ENCODE results near the gene DCST1.

DCST1 gene

DNA sequence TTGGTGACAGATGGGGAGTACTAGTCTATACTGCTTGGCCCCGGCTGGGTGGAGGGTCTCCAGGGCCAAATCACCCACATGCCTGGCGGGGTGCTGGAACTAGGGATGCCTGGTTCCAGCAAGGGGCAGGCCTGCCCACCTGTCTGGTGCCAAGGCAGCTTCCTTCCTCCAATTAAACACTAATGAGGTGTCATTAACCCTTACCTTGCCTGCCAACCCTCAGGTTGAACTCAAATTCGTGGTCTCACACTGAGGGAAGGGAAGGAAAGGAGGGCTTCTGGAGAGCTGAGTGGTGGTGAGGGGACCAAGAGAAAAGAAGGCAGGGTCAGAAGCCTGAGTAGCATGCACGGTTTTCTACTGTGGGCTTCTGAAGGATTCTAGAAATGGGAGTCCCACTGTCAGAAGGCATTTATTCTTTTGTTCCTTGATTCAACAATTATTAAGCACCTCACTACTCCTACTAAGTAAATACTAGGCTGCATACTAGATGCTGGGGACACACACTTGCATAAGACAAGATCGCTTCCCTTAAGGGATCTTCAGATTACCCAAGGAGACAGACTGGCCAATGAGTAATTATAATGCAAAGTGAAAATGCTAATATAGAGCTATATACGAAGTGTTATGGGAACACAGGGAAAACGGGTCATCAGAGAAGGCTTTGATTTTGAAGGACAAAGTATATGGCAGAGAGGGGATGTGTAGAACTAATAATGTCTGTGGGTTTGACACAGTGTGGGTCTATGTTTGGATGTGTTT lies 39.1 kb downstream of the DCST1 start:
- no peak overlapping the region for H3K4me3 ChIP-seq (ENCODE audit: low read length)
- no peak overlapping the region for H4K5ac ChIP-seq (ENCODE audit: low read length)
- no peak for DNase-seq
- H3K27ac ChIP-seq (ENCODE audit: low read depth, low read length): no peak overlapping the region
- H3K23ac ChIP-seq (ENCODE audit: low read length): no peak overlapping the region
- no peak overlapping the region for H3K4me2 ChIP-seq (ENCODE audit: low read length)
- no peak overlapping the region for H2BK5ac ChIP-seq (ENCODE audit: low read length)
- H3K4ac ChIP-seq (ENCODE audit: low read depth, low read length): no peak overlapping the region
- H2BK15ac ChIP-seq (replicated peaks; ENCODE audit: low read depth): no peak overlapping the region
- no peak overlapping the region for H3K9ac ChIP-seq (ENCODE audit: low read length)
- peaks cover 2% of the 10 kb centered on the region for H3K36me3 ChIP-seq (ENCODE audit: control insufficient read depth, insufficient read depth, low read length)
- no peaks in the 10 kb centered on the region for H3K27me3 ChIP-seq (ENCODE audit: insufficient read depth, low read length, poor library complexity)
- H4K8ac ChIP-seq (ENCODE audit: low read depth, low read length): no peak overlapping the region
- H3K56ac ChIP-seq (ENCODE audit: low read length): no peak overlapping the region
- H2AK5ac ChIP-seq (ENCODE audit: low read length): no peak overlapping the region
- H3K79me2 ChIP-seq (ENCODE audit: control insufficient read depth, insufficient read depth, low read length): no peaks in the 10 kb centered on the region
- no peak overlapping the region for H2BK120ac ChIP-seq (ENCODE audit: low read depth, low read length)
- no peaks in the 10 kb centered on the region for H3K79me1 ChIP-seq (ENCODE audit: low read length)
- no peak overlapping the region for H3K18ac ChIP-seq (ENCODE audit: low read length)
- WGBS (ENCODE audit: extremely low coverage, insufficient coverage, low lambda C conversion rate): no CpG with 5 or more reads among the region's 7 CpGs
- peaks cover 8% of the 10 kb centered on the region for H3K4me1 ChIP-seq (ENCODE audit: control insufficient read depth, low read depth, low read length)

DNA sequence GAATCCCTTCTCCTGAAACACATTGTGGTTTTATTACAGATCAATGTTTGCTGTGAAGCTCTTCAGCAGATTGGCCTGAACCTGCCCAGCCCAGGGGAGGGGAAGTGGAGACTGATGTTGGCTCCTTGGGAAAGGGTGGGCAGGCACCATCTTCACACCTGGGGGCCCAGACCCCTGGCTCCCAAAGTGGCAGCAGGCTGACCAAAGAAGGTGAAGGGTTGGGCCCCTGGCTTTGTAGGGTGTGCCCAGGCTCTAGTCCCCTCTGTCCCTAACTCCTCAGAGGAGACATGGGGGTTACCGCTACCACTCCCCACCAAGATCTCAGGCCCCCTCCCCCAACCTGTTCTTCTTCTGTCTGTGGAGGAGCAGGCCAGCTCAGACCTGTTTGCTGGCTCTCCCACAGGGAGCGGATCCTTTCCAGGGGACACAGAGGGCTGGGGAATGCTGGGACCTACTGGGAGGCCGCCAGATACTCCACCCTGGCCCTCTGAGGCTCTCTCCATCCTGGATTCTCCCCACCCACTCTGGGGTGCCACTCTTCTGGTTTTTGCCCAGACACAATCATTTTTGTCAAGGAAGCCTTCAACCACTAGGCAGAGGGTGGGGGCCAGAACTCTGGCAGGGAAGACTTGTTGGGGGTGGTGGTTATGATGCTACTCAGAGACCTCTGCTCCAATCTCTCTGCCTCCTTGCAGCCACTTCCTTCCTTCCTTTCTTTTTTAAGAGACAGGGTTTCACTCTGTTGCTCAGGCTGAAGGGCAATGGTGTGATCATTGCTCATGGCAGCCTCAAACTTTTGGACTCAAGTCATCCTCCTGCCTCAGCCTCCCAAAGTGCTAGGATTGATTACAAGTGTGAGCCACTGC lies 40.0 kb downstream of the DCST1 start:
- no peak overlapping the region for H3K4ac ChIP-seq (ENCODE audit: low read depth, low read length)
- H2BK120ac ChIP-seq (ENCODE audit: low read depth, low read length): no peak overlapping the region
- H3K23ac ChIP-seq (ENCODE audit: low read length): no peak overlapping the region
- WGBS (ENCODE audit: extremely low coverage, insufficient coverage, low lambda C conversion rate): no CpG with 5 or more reads among the region's 3 CpGs
- no peaks in the 10 kb centered on the region for H3K79me1 ChIP-seq (ENCODE audit: low read length)
- DNase-seq: no peak
- H3K4me3 ChIP-seq (ENCODE audit: low read length): no peak overlapping the region
- peaks cover 2% of the 10 kb centered on the region for H3K36me3 ChIP-seq (ENCODE audit: control insufficient read depth, insufficient read depth, low read length)
- peaks cover 8% of the 10 kb centered on the region for H3K4me1 ChIP-seq (ENCODE audit: control insufficient read depth, low read depth, low read length)
- H3K27me3 ChIP-seq (ENCODE audit: insufficient read depth, low read length, poor library complexity): no peaks in the 10 kb centered on the region
- H4K5ac ChIP-seq (ENCODE audit: low read length): no peak overlapping the region
- no peak overlapping the region for H3K18ac ChIP-seq (ENCODE audit: low read length)
- H3K4me2 ChIP-seq (ENCODE audit: low read length): no peak overlapping the region
- H4K8ac ChIP-seq (ENCODE audit: low read depth, low read length): no peak overlapping the region
- no peak overlapping the region for H2BK5ac ChIP-seq (ENCODE audit: low read length)
- no peak overlapping the region for H2AK5ac ChIP-seq (ENCODE audit: low read length)
- no peaks in the 10 kb centered on the region for H3K79me2 ChIP-seq (ENCODE audit: control insufficient read depth, insufficient read depth, low read length)
- H3K27ac ChIP-seq (ENCODE audit: low read depth, low read length): no peak overlapping the region
- H3K9ac ChIP-seq (ENCODE audit: low read length): no peak overlapping the region
- H3K56ac ChIP-seq (ENCODE audit: low read length): no peak overlapping the region
- H2BK15ac ChIP-seq (replicated peaks; ENCODE audit: low read depth): no peak overlapping the region

DNA sequence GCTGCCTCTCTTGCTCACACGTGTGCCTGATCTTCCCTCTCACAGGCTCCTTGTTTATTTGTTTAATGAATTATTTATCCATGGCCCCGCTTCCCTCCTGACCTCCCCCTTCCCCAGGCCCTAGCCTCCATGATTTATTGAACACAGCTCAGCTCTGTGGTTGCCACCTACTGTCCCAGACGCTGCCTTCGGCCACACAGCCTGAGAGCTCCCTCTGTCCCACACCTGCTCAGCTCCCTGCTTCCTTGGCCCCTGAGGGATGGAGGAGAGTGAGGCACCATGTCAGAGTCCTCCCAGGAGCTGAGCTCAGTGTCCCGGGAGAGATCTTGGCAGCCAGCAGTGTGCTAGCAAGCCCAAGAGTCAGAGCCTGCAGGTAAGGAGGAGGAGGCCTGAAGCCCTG lies 41.9 kb downstream of the DCST1 start:
- no peaks in the 10 kb centered on the region for H3K79me2 ChIP-seq (ENCODE audit: control insufficient read depth, insufficient read depth, low read length)
- H2AK5ac ChIP-seq (ENCODE audit: low read length): no peak overlapping the region
- no peaks in the 10 kb centered on the region for H3K36me3 ChIP-seq (ENCODE audit: control insufficient read depth, insufficient read depth, low read length)
- no peak overlapping the region for H3K18ac ChIP-seq (ENCODE audit: low read length)
- H3K4me2 ChIP-seq (ENCODE audit: low read length): no peak overlapping the region
- H2BK5ac ChIP-seq (ENCODE audit: low read length): no peak overlapping the region
- no CpG with 5 or more reads among the region's 5 CpGs for WGBS (ENCODE audit: extremely low coverage, insufficient coverage, low lambda C conversion rate)
- no peak overlapping the region for H3K4ac ChIP-seq (ENCODE audit: low read depth, low read length)
- H3K56ac ChIP-seq (ENCODE audit: low read length): no peak overlapping the region
- no peak overlapping the region for H3K23ac ChIP-seq (ENCODE audit: low read length)
- no peak overlapping the region for H4K5ac ChIP-seq (ENCODE audit: low read length)
- no peak for DNase-seq
- no peak overlapping the region for H2BK120ac ChIP-seq (ENCODE audit: low read depth, low read length)
- no peak overlapping the region for H4K8ac ChIP-seq (ENCODE audit: low read depth, low read length)
- peaks cover 2% of the 10 kb centered on the region for H3K4me1 ChIP-seq (ENCODE audit: control insufficient read depth, low read depth, low read length)
- peaks cover 12% of the 10 kb centered on the region for H3K27me3 ChIP-seq (ENCODE audit: insufficient read depth, low read length, poor library complexity)
- H3K27ac ChIP-seq (ENCODE audit: low read depth, low read length): no peak overlapping the region
- H2BK15ac ChIP-seq (replicated peaks; ENCODE audit: low read depth): no peak overlapping the region
- H3K79me1 ChIP-seq (ENCODE audit: low read length): no peaks in the 10 kb centered on the region
- H3K4me3 ChIP-seq (ENCODE audit: low read length): no peak overlapping the region
- H3K9ac ChIP-seq (ENCODE audit: low read length): no peak overlapping the region

DNA sequence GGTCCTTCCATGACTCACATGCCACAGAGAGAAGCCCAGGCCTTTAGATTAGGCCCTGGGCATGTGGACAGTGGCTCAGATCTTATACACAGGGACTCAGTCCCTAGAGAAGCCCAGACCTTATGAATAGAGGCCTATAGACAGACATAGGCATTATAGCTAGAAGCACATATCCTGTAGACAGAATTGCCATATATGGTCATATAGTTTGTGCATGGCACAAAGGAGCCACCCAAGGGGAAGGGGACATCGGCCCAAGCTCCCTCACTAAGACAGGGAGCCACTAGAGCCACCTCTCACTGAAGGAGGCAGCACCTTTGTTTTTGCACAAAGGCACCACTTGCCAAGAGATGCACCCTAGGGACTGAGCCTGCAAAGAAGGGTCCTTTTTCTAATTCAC lies 42.7 kb downstream of the DCST1 start:
- H3K56ac ChIP-seq (ENCODE audit: low read length): no peak overlapping the region
- H3K4me3 ChIP-seq (ENCODE audit: low read length): no peak overlapping the region
- no peak overlapping the region for H4K8ac ChIP-seq (ENCODE audit: low read depth, low read length)
- no peak overlapping the region for H2BK15ac ChIP-seq (replicated peaks; ENCODE audit: low read depth)
- DNase-seq: no peak
- H4K5ac ChIP-seq (ENCODE audit: low read length): no peak overlapping the region
- no peak overlapping the region for H2BK120ac ChIP-seq (ENCODE audit: low read depth, low read length)
- H2AK5ac ChIP-seq (ENCODE audit: low read length): no peak overlapping the region
- H3K79me2 ChIP-seq (ENCODE audit: control insufficient read depth, insufficient read depth, low read length): no peaks in the 10 kb centered on the region
- H3K79me1 ChIP-seq (ENCODE audit: low read length): no peaks in the 10 kb centered on the region
- no peaks in the 10 kb centered on the region for H3K4me1 ChIP-seq (ENCODE audit: control insufficient read depth, low read depth, low read length)
- no peak overlapping the region for H3K23ac ChIP-seq (ENCODE audit: low read length)
- WGBS (ENCODE audit: extremely low coverage, insufficient coverage, low lambda C conversion rate): no CpG with 5 or more reads among the region's 1 CpG
- no peaks in the 10 kb centered on the region for H3K36me3 ChIP-seq (ENCODE audit: control insufficient read depth, insufficient read depth, low read length)
- H3K27ac ChIP-seq (ENCODE audit: low read depth, low read length): no peak overlapping the region
- H3K9ac ChIP-seq (ENCODE audit: low read length): no peak overlapping the region
- no peak overlapping the region for H3K18ac ChIP-seq (ENCODE audit: low read length)
- H3K27me3 ChIP-seq (ENCODE audit: insufficient read depth, low read length, poor library complexity): peaks cover 17% of the 10 kb centered on the region
- H2BK5ac ChIP-seq (ENCODE audit: low read length): no peak overlapping the region
- no peak overlapping the region for H3K4ac ChIP-seq (ENCODE audit: low read depth, low read length)
- H3K4me2 ChIP-seq (ENCODE audit: low read length): no peak overlapping the region

DNA sequence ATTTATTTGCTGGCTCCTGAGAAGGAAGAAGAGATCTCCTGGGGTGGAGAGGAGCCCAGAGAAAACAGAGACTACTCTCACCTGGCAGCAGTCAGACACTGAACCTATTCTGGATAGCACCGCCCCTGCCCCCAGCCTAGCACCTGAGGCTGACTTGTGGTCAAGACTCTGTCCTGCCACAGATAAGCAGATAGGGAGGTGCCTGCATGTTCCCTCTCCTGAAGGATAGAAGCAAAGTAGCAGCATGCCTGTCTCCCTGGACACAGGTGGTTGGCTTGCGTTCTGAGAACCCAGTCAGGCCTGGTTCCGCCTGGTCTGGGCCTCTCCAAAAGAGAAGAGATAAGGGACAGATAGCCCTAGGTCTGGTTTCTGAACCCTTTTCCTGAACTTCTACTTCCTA lies 43.7 kb downstream of the DCST1 start:
- no peaks in the 10 kb centered on the region for H3K36me3 ChIP-seq (ENCODE audit: control insufficient read depth, insufficient read depth, low read length)
- no peak overlapping the region for H3K4me3 ChIP-seq (ENCODE audit: low read length)
- no peak overlapping the region for H4K5ac ChIP-seq (ENCODE audit: low read length)
- no peak overlapping the region for H2BK15ac ChIP-seq (replicated peaks; ENCODE audit: low read depth)
- no peaks in the 10 kb centered on the region for H3K4me1 ChIP-seq (ENCODE audit: control insufficient read depth, low read depth, low read length)
- no peak overlapping the region for H3K4ac ChIP-seq (ENCODE audit: low read depth, low read length)
- H3K9ac ChIP-seq (ENCODE audit: low read length): no peak overlapping the region
- no peak overlapping the region for H2BK5ac ChIP-seq (ENCODE audit: low read length)
- H4K8ac ChIP-seq (ENCODE audit: low read depth, low read length): no peak overlapping the region
- H3K56ac ChIP-seq (ENCODE audit: low read length): no peak overlapping the region
- H3K79me2 ChIP-seq (ENCODE audit: control insufficient read depth, insufficient read depth, low read length): no peaks in the 10 kb centered on the region
- H3K79me1 ChIP-seq (ENCODE audit: low read length): no peaks in the 10 kb centered on the region
- DNase-seq: no peak
- no peak overlapping the region for H3K4me2 ChIP-seq (ENCODE audit: low read length)
- no peak overlapping the region for H3K18ac ChIP-seq (ENCODE audit: low read length)
- peaks cover 27% of the 10 kb centered on the region for H3K27me3 ChIP-seq (ENCODE audit: insufficient read depth, low read length, poor library complexity)
- no CpG with 5 or more reads among the region's 3 CpGs for WGBS (ENCODE audit: extremely low coverage, insufficient coverage, low lambda C conversion rate)
- H2BK120ac ChIP-seq (ENCODE audit: low read depth, low read length): no peak overlapping the region
- H3K27ac ChIP-seq (ENCODE audit: low read depth, low read length): no peak overlapping the region
- no peak overlapping the region for H2AK5ac ChIP-seq (ENCODE audit: low read length)
- H3K23ac ChIP-seq (ENCODE audit: low read length): no peak overlapping the region

Data from mesendoderm (in vitro differentiated cells).